Glomerular visceral epithelial cell (primary cell): Measurements from ENCODE around the gene DIAPH3.

ENCODE experiments used
- DNase-seq: peaks from one replicate; pipeline ENCODE4 v3.0.0-alpha.2; 2016; ENCODE audit errors: extremely low spot score

Gene DIAPH3

GRCh38 chr13:59957438-59957837, 206.3 kb downstream of the DIAPH3 start:
- no peak for DNase-seq

GRCh38 chr13:59954601-59955000, 209.1 kb downstream of the DIAPH3 start:
- DNase-seq: no peak

- DNase-seq: no peak
Measured at GRCh38 chr13:59951011-59951410, 212.7 kb downstream of the DIAPH3 start.

GRCh38 chr13:59950266-59950665, 213.5 kb downstream of the DIAPH3 start:
- no peak for DNase-seq

GRCh38 chr13:59948686-59949085, 215.0 kb downstream of the DIAPH3 start:
- DNase-seq: no peak

- DNase-seq: no peak
Measured at GRCh38 chr13:59946944-59947343, 216.8 kb downstream of the DIAPH3 start.

GRCh38 chr13:59931621-59932020, 232.1 kb downstream of the DIAPH3 start:
- no peak for DNase-seq

GRCh38 chr13:59924256-59924655, 239.5 kb downstream of the DIAPH3 start:
- no peak for DNase-seq

- DNase-seq: no peak
Measured at GRCh38 chr13:59915252-59915651, 248.5 kb downstream of the DIAPH3 start.

- DNase-seq: no peak
Measured at GRCh38 chr13:59914556-59914955, 249.2 kb downstream of the DIAPH3 start.

GRCh38 chr13:59906413-59907049, 257.2 kb downstream of the DIAPH3 start:
- peak; percentile 27 for DNase-seq

GRCh38 chr13:59901191-59901590, 262.5 kb downstream of the DIAPH3 start:
- DNase-seq: no peak

GRCh38 chr13:59898066-59898465, 265.7 kb downstream of the DIAPH3 start:
- DNase-seq: no peak

- DNase-seq: no peak
Measured at GRCh38 chr13:59893266-59893665, 270.5 kb downstream of the DIAPH3 start.

GRCh38 chr13:59891053-59891452, 272.7 kb downstream of the DIAPH3 start:
- no peak for DNase-seq

- no peak for DNase-seq
Measured at GRCh38 chr13:59890054-59890453, 273.7 kb downstream of the DIAPH3 start.

GRCh38 chr13:59888408-59888807, 275.3 kb downstream of the DIAPH3 start:
- DNase-seq: no peak

GRCh38 chr13:59885076-59885475, 278.7 kb downstream of the DIAPH3 start:
- no peak for DNase-seq

- no peak for DNase-seq
Measured at GRCh38 chr13:59883885-59884284, 279.8 kb downstream of the DIAPH3 start.

- no peak for DNase-seq
Measured at GRCh38 chr13:59880468-59880867, 283.3 kb downstream of the DIAPH3 start.

GRCh38 chr13:59879281-59879680, 284.4 kb downstream of the DIAPH3 start:
- no peak for DNase-seq

- no peak for DNase-seq
Measured at GRCh38 chr13:59877933-59878332, 285.8 kb downstream of the DIAPH3 start.

- no peak for DNase-seq
Measured at GRCh38 chr13:59874973-59875372, 288.8 kb downstream of the DIAPH3 start.

GRCh38 chr13:59873856-59874255, 289.9 kb downstream of the DIAPH3 start:
- DNase-seq: peak; percentile 19
